Measurements from ENCODE around the gene LCE5A. TPM values are rescaled to one million over a fixed set of nuclear protein-coding genes. Genes with fewer than 3 reads are reported as not detected.
"Not testable (repeated sequence)": the region's sequence is repeated elsewhere in the genome, so short reads cannot be mapped to it uniquely, and the experiment has no call there.

Gene LCE5A
- total and polyA plus RNA-seq, 9 donors: not detected

DNA sequence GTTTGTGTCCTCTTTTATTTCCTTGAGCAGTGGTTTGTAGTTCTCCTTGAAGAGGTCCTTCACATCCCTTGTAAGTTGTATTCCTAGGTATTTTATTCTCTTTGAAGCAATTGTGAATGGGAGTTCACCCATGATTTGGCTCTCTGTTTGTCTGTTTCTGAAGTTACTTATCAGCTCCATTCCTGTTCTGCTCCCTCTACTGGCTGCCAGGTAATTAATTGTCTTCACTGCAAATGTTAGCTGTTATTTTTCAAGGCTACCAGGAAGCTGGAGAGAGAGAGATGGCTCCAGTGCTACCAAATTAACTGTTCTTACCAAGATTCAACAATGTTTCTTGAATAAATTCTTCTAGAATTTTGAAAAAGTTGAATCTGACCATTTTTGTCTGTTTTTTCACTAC, 19.1 kb upstream of the LCE5A start:
- H3K9me3 ChIP-seq (replicated peaks; ENCODE audit: control insufficient read depth, low read depth, low read length); H3K36me3 ChIP-seq (ENCODE audit: control insufficient read depth, insufficient read depth, low read length); H3K4me3 ChIP-seq (ENCODE audit: low read length); H3K27ac ChIP-seq (ENCODE audit: low read length); DNase-seq; H3K27me3 ChIP-seq (ENCODE audit: control insufficient read depth, insufficient read depth, low read length); H3K4me1 ChIP-seq (ENCODE audit: control insufficient read depth, insufficient read depth, low read length): not testable (repeated sequence)

DNA sequence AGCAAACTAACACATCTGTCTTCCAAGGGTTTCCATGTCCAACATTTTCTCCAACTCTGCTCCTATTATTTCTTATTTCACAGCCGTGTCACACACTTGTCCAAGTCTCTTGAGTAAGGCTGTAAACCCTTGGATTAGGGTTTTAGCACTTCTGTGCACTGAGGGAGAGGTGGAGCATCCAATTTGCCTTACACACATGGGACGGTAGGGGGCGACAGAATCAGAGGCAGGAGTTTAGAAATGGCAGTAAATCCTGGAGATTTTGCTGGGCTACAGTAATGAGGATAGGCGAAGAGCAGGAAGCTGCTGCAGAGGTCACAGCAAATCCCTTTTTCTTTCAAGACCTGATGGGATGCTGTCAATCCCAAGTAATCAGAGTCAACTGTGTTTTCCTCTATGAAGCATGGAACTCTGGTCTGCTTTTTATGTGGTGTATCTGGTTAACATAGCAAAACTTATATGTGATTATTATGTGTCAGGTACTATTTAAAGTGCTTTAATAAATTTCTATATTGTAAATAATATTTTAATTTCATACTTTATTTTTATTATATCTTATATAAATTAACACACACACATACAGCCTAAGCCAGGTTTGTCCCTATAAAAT, 15.4 kb upstream of the LCE5A start:
- Histone ChIP-seq H3K4me1 (ENCODE audit: control insufficient read depth, insufficient read depth, low read length) (no peaks in the 10 kb centered on the region), H3K27me3 (ENCODE audit: control insufficient read depth, insufficient read depth, low read length) (no peaks in the 10 kb centered on the region), H3K4me3 (ENCODE audit: low read length) (no peak overlapping the region), H3K9me3 (replicated peaks; ENCODE audit: control insufficient read depth, low read depth, low read length) (no peaks in the 10 kb centered on the region), H3K36me3 (ENCODE audit: control insufficient read depth, insufficient read depth, low read length) (no peaks in the 10 kb centered on the region), H3K27ac (ENCODE audit: low read length) (no peak overlapping the region)
- no peak for DNase-seq
- WGBS (ENCODE audit: insufficient coverage): 40% methylated on average over 1 of the region's 4 CpGs

DNA sequence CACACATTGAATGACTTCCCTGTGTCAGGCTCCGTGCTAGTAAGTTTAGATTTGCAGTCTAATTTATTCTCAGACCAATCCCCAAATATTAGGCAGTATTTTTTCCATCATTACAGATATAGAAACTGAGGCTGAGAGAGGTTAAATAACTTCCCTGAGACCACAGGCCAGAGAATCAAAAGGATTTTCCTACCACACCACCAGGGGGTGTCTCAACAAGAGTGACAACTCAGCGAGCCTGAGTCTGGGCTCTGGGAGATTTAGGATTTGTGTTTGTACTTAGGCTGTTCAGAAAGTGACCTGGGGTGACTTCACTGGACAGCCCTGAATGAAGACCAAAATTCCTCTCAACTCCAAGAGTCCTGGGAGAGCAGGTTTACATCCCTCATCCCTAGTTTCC, 13.3 kb upstream of the LCE5A start:
- Histone ChIP-seq H3K4me1 (ENCODE audit: control insufficient read depth, insufficient read depth, low read length) (no peaks in the 10 kb centered on the region), H3K27ac (ENCODE audit: low read length) (no peak overlapping the region), H3K9me3 (replicated peaks; ENCODE audit: control insufficient read depth, low read depth, low read length) (no peaks in the 10 kb centered on the region), H3K27me3 (ENCODE audit: control insufficient read depth, insufficient read depth, low read length) (no peaks in the 10 kb centered on the region), H3K36me3 (ENCODE audit: control insufficient read depth, insufficient read depth, low read length) (no peaks in the 10 kb centered on the region), H3K4me3 (ENCODE audit: low read length) (no peak overlapping the region)
- no peak for DNase-seq
- no CpG with 5 or more reads among the region's 2 CpGs for WGBS (ENCODE audit: insufficient coverage)

- 100% methylated on average over 2 of the region's 2 CpGs for WGBS (ENCODE audit: insufficient coverage)
- Histone ChIP-seq H3K36me3 (ENCODE audit: control insufficient read depth, insufficient read depth, low read length) (no peaks in the 10 kb centered on the region), H3K27ac (ENCODE audit: low read length) (no peak overlapping the region), H3K27me3 (ENCODE audit: control insufficient read depth, insufficient read depth, low read length) (no peaks in the 10 kb centered on the region), H3K4me3 (ENCODE audit: low read length) (no peak overlapping the region), H3K4me1 (ENCODE audit: control insufficient read depth, insufficient read depth, low read length) (no peaks in the 10 kb centered on the region), H3K9me3 (replicated peaks; ENCODE audit: control insufficient read depth, low read depth, low read length) (no peaks in the 10 kb centered on the region)
- DNase-seq: no peak
These were observed 8.9 kb upstream of the LCE5A start for GRCh38 chr1:152501704-152502103.

DNA sequence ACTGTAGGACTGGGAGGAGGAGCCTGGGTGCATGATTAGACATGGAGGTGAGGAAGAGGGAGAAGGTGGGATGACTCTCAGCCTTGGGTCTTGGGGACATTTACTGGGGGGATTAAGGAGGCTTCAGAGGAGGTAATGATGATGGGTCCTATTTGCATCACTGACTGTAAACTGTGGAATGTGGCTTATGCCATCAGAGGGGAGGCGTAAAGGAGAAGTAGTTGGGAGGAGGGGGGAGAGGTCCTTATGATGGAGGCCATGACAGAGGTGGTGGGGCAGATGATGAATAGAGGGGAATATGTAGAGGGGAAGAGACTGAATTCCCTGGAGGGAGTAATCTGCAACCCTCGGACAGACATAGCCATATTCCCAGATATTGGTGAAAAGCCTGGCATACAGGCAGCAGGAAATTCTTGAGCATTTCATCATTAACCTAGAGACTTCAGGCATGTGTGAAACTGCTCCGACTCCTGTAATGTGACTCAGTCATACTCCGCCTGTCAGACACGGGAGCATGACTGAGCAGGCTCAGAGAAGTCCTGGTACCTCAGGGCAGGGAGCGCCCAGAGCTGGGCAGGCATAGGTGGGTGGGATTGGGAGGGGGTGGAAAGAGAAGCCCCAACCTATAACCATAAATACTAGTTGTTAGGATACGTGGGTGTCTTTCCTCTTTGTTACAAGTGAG, 8.0 kb upstream of the LCE5A start:
- no peaks in the 10 kb centered on the region for H3K9me3 ChIP-seq (replicated peaks; ENCODE audit: control insufficient read depth, low read depth, low read length)
- no peak for DNase-seq
- H3K4me1 ChIP-seq (ENCODE audit: control insufficient read depth, insufficient read depth, low read length): no peaks in the 10 kb centered on the region
- no peak overlapping the region for H3K4me3 ChIP-seq (ENCODE audit: low read length)
- H3K27me3 ChIP-seq (ENCODE audit: control insufficient read depth, insufficient read depth, low read length): no peaks in the 10 kb centered on the region
- H3K27ac ChIP-seq (ENCODE audit: low read length): no peak overlapping the region
- WGBS (ENCODE audit: insufficient coverage): 68% methylated on average over 2 of the region's 7 CpGs
- no peaks in the 10 kb centered on the region for H3K36me3 ChIP-seq (ENCODE audit: control insufficient read depth, insufficient read depth, low read length)

- Histone ChIP-seq H3K9me3 (replicated peaks; ENCODE audit: control insufficient read depth, low read depth, low read length) (no peaks in the 10 kb centered on the region), H3K4me3 (ENCODE audit: low read length) (no peak overlapping the region), H3K36me3 (ENCODE audit: control insufficient read depth, insufficient read depth, low read length) (no peaks in the 10 kb centered on the region), H3K27ac (ENCODE audit: low read length) (no peak overlapping the region), H3K4me1 (ENCODE audit: control insufficient read depth, insufficient read depth, low read length) (no peaks in the 10 kb centered on the region), H3K27me3 (ENCODE audit: control insufficient read depth, insufficient read depth, low read length) (no peaks in the 10 kb centered on the region)
- DNase-seq: no peak
- WGBS (ENCODE audit: insufficient coverage): 80% methylated on average over 1 of the region's 2 CpGs
These were observed 5.5 kb upstream of the LCE5A start for GRCh38 chr1:152505083-152505482.

GRCh38 chr1:152506899-152507498, 3.6 kb upstream of the LCE5A start:
- Histone ChIP-seq H3K4me3 (ENCODE audit: low read length) (no peak overlapping the region), H3K4me1 (ENCODE audit: control insufficient read depth, insufficient read depth, low read length) (no peaks in the 10 kb centered on the region), H3K27ac (ENCODE audit: low read length) (no peak overlapping the region), H3K9me3 (replicated peaks; ENCODE audit: control insufficient read depth, low read depth, low read length) (no peaks in the 10 kb centered on the region), H3K27me3 (ENCODE audit: control insufficient read depth, insufficient read depth, low read length) (no peaks in the 10 kb centered on the region), H3K36me3 (ENCODE audit: control insufficient read depth, insufficient read depth, low read length) (no peaks in the 10 kb centered on the region)
- DNase-seq: no peak
- 88% methylated on average over 1 of the region's 1 CpG for WGBS (ENCODE audit: insufficient coverage)

DNA sequence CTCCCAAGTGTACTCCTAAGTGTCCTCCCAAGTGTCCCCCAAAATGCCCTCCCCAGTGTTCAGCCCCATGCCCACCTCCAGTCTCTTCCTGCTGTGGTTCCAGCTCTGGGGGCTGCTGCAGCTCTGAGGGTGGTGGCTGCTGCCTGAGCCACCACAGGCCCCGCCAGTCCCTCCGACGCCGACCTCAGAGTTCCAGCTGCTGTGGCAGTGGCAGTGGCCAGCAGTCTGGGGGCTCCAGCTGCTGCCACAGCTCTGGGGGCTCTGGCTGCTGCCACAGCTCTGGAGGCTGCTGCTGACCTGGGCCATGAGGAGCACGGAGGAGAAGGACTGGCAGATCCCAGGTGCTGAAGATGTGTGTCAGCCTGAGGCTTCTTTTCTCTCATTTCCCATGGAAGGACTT, 993 bp downstream of the LCE5A start:
- no peaks in the 10 kb centered on the region for H3K9me3 ChIP-seq (replicated peaks; ENCODE audit: control insufficient read depth, low read depth, low read length)
- WGBS (ENCODE audit: insufficient coverage): 82% methylated on average over 4 of the region's 5 CpGs
- no peak overlapping the region for H3K27ac ChIP-seq (ENCODE audit: low read length)
- no peak for DNase-seq
- no peak overlapping the region for H3K4me3 ChIP-seq (ENCODE audit: low read length)
- H3K27me3 ChIP-seq (ENCODE audit: control insufficient read depth, insufficient read depth, low read length): peaks cover 26% of the 10 kb centered on the region
- H3K4me1 ChIP-seq (ENCODE audit: control insufficient read depth, insufficient read depth, low read length): peaks cover 6% of the 10 kb centered on the region
- H3K36me3 ChIP-seq (ENCODE audit: control insufficient read depth, insufficient read depth, low read length): no peaks in the 10 kb centered on the region

- Histone ChIP-seq H3K9me3 (replicated peaks; ENCODE audit: control insufficient read depth, low read depth, low read length) (no peaks in the 10 kb centered on the region), H3K4me1 (ENCODE audit: control insufficient read depth, insufficient read depth, low read length) (peaks cover 6% of the 10 kb centered on the region), H3K27ac (ENCODE audit: low read length) (no peak overlapping the region), H3K36me3 (ENCODE audit: control insufficient read depth, insufficient read depth, low read length) (no peaks in the 10 kb centered on the region), H3K27me3 (ENCODE audit: control insufficient read depth, insufficient read depth, low read length) (peaks cover 31% of the 10 kb centered on the region), H3K4me3 (ENCODE audit: low read length) (no peak overlapping the region)
- WGBS (ENCODE audit: insufficient coverage): no CpG with 5 or more reads among the region's 3 CpGs
- no peak for DNase-seq
These were observed 2.5 kb downstream of the LCE5A start for GRCh38 chr1:152513081-152513480.

DNA sequence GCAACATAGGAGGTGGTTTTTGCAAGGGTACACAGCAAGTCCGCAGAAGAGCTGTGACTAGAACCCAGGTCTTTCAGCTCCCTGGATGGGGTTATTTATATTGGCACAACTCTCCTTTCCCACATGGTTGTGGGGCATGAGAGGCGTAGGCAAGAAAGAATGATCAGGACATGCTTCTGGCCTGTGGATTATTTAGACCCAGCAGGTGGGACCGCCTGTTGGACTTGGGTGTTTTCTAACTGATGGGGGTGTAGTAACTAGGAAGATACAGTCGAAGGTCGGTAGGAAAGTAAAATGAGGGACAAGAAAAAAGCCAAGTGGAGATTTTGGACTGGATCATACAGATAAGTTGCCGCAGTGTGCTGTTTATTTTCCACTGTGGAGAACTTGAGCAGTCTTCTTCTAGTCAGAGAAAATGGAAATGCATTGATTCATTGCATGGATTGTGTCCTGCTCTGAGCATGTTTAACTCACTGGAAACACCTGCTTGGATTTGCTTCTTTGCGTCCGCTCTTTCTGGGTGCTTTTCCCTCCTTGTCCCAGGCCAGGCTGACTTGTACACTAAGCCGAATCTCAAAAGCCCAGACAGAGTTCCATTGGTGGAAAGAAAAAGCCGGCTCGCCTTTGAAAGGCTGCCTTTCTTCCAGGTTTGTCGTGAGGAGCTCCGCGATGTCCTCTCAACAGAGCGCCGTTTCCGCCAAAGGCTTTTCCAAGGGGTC, 4.3 kb downstream of the LCE5A start:
- Histone ChIP-seq H3K36me3 (ENCODE audit: control insufficient read depth, insufficient read depth, low read length) (no peaks in the 10 kb centered on the region), H3K4me1 (ENCODE audit: control insufficient read depth, insufficient read depth, low read length) (peaks cover 6% of the 10 kb centered on the region), H3K27me3 (ENCODE audit: control insufficient read depth, insufficient read depth, low read length) (peaks cover 31% of the 10 kb centered on the region), H3K9me3 (replicated peaks; ENCODE audit: control insufficient read depth, low read depth, low read length) (no peaks in the 10 kb centered on the region), H3K4me3 (ENCODE audit: low read length) (no peak overlapping the region), H3K27ac (ENCODE audit: low read length) (no peak overlapping the region)
- DNase-seq: no peak
- WGBS (ENCODE audit: insufficient coverage): 23% methylated on average over 15 of the region's 17 CpGs

Data from muscle of leg (tissue), 11 donors.